ENCODE measurements around the gene PARD6B.
"Not testable (repeated sequence)": the region's sequence is repeated elsewhere in the genome, so short reads cannot be mapped to it uniquely, and the experiment has no call there.

The PARD6B gene

GRCh38 chr20:50746138-50746940 is 15.0 kb downstream of the PARD6B start:
- DNase-seq (ENCODE audit: low spot score) = no peak

DNA sequence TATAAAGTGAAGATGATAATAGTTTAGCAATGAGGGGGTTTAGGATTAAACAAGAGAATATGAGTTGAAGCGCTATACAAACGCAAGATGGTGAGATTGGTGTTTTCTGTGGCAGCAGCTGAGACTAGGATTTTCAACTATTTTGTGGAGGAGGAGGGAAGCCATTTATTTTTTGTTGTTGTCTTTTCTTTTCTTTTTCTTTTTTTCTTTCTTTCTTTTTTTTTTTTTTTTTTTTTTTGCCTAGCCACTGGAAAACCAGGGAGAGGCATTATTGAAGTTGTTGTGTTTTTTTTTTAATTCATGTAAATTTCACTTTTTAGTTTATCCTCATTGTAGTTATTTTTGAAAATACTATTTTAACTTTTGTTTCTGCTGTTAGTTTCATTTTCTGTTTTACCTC is 15.9 kb downstream of the PARD6B start:
- no peak for DNase-seq (ENCODE audit: low spot score)

DNA sequence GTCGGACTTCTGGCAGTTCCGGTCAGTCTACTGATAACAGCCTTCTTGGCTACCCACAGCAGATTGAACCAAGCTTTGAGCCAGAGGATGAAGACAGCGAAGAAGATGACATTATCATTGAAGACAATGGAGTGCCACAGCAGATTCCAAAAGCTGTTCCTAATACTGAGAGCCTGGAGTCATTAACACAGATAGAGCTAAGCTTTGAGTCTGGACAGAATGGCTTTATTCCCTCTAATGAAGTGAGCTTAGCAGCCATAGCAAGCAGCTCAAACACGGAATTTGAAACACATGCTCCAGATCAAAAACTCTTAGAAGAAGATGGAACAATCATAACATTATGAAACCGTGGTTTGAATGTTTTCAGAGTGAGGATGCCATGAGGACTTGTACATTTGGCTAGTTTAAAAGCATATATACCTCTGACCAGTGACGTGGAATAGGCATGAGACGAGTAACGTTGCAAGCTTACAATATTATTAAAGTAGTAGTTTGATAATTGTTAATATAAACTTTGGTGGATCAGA is 18.8 kb downstream of the PARD6B start:
- no peak for DNase-seq (ENCODE audit: low spot score)

DNA sequence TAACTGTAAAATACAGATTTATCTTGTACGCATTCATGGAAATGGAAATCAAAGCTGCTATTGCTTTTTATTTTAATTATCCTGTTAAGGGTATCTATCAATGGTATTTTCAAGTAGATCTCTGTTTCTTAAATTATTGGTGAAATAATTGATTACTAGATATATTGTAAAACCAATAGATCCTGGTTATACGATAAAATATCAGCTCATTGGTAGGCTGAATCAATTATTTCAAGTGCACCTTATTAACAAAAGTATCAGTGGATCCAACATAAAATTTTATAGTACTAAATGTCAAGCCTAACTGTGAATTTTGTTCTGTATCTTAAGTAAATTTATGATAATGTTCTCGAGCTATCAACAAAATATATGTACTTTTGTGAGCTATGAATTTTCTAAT is 21.8 kb downstream of the PARD6B start:
- no peak for DNase-seq (ENCODE audit: low spot score)

GRCh38 chr20:50754420-50754819 is 23.0 kb downstream of the PARD6B start:
- DNase-seq (ENCODE audit: low spot score) = no peak

DNA sequence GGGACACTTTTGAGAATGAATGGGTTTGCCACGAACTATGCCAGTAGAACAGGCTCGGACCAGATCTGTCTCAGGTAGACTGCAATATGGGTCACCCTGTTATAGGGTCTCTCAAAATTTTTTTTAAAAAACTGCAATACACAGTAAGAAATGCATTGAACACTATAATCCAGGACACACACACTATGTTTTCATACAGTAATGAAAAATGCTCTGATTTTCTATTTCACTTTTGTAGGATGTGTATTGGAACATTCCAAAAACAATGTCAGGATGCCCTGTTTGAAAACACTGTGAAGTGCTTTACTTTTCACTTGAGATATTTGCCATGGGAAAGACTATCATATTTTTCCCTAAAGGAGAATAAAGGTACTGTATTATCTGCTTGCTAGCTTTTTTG is 25.1 kb downstream of the PARD6B start:
- DNase-seq (ENCODE audit: low spot score) = no peak

GRCh38 chr20:50758469-50758868 is 27.1 kb downstream of the PARD6B start:
- DNase-seq (ENCODE audit: low spot score) = no peak

DNA sequence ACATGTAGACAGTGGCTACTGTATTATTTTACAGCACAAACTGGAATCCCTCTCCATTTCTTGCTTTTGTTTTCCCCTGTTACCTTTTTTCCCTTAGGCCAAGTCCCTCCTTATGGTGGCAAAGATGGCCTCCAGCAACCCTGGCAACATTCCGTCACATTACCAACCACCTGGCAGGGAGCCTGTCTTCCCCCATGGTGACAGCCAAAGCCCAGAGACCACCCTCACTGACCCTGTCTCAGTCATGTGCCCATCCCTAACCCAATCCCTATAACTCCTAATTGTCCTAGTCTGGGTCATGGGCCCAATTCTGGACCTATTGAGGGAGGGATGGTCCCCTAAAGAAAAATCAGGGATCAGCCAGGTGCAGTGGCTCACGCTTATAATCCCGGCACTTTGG is 27.6 kb downstream of the PARD6B start:
- no peak for DNase-seq (ENCODE audit: low spot score)

- DNase-seq (ENCODE audit: low spot score) = no peak
Observed at GRCh38 chr20:50759678-50760077, 28.3 kb downstream of the PARD6B start.

DNA sequence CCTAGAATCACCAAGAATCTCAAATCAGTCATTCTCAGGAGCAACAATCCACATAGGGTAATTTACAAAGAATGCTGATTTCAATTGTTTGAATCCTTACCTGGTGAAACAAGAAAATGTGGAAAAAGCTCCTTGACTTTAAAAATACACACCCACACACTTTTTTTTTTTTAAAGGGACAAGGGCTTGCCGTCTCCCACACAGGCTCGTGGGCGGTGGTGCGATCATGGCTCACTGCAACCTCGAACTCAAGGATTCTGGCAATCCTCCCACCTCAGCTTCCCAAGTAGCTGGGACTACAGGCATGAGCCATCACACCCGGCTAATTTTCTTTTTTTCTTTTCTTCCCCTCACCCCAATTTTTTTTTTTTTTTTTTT is 30.7 kb downstream of the PARD6B start:
- DNase-seq (ENCODE audit: low spot score) = no peak

- peak; percentile 46 for DNase-seq (ENCODE audit: low spot score)
Observed at GRCh38 chr20:50762435-50763220, 31.2 kb downstream of the PARD6B start.

GRCh38 chr20:50763550-50764458 is 32.4 kb downstream of the PARD6B start:
- DNase-seq (ENCODE audit: low spot score) = not testable (repeated sequence)

DNA sequence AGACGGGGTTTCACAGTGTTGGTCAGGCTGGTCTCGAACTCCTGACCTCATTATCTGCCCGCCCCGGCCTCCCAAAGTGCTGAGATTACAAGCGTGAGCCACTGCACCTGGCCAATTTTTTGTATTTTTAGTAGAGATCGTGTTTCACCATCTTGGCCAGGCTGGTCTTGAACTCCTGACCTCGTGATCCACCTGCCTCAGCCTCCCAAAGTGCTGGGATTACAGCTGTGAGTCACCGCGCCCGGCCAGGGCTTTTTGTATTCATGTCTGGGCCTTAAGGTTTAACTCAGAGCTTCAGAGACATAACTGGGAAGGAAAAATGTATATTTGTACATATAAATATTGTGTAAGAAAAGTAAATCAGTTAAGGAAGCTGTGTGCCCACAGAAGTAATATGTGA is 33.9 kb downstream of the PARD6B start:
- not testable (repeated sequence) for DNase-seq (ENCODE audit: low spot score)

- no peak for DNase-seq (ENCODE audit: low spot score)
Observed at GRCh38 chr20:50765674-50766073, 34.3 kb downstream of the PARD6B start.

DNA sequence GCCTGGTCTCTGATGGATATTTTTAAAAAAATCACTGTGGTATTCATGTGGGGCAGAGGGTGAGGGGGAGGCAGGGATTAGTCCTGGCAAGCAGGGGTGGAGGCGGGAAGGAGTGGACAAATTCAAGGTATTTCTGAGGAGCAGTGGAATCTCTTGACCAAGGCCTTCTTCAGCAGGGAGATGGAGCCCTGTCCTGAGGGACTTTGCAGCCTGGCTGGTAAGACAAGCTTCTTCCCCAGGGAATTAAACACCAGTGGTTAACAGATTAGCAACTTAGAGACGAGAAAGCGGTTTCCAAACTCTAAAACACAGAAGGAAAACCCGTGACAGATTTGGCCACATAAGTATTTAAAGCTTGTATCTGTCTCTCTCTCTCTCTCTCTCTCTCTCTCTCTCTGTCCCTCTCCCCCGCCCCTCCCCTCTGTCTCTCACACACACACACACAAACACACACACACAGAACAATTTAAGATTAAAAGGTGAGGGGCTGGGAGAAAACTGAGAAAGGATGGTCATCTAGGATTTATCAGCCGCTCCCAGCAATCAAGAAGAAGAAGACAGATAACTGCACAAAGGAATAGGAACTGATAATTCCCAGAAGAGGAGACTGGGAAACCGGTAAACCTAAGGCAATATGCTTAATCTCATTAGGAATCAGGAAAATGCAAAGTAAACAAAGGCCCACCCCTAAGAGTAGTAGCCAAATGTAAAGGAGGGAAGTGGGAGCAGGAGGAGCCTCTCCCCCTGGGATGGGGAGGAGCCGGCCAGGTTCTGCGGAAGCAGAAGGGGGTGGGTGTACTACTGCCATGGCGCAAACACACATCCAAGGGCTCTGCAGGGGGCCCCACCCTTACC is 35.8 kb downstream of the PARD6B start:
- not testable (repeated sequence) for DNase-seq (ENCODE audit: low spot score)

DNA sequence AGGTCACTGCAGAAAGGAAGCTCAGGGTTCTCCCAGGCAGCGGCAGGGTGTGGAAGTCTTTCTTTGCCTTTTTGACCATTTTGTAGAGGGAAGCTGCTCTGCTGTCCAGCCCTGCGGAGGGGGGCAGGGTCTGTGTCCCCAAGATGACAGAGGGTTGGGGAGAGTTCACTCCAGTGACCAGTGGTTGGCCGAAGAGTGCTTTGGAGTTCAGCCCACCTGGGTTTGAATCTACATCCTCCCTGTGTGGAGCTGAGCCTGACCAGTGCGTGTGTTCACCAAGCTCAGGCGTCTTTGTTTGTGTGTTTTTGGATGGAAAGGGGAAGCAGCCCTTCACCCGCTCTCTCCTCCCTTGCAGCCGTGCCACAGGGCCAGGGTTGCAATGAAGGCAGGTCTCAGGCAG is 37.6 kb downstream of the PARD6B start:
- not testable (repeated sequence) for DNase-seq (ENCODE audit: low spot score)

DNA sequence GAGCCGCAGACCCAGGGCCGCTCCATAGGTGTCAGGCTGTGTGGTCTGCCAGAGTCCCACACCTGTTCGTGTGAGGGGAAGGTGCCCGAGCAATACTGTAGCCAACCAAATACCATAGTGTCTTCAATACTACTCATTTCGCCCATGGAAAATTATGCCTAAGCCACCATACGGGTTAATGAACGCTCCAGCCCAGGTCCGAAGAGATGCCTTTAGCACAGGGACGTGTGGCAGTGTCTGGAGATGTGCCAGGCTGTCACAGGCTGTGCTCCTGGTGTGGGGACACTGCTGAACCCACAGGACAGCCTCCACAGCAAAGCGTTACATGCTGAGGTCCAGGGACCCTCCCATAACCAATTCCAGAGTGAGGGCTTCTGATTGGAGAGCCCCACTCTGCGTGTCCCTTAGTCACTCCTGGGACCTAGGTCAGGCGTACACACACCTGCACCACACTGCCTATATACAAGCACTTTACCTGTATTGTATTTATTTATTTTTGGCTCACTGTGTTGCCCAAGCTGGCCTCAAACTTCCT is 38.2 kb downstream of the PARD6B start:
- DNase-seq (ENCODE audit: low spot score) = not testable (repeated sequence)

GRCh38 chr20:50771419-50772080 is 40.2 kb downstream of the PARD6B start:
- not testable (repeated sequence) for DNase-seq (ENCODE audit: low spot score)

DNA sequence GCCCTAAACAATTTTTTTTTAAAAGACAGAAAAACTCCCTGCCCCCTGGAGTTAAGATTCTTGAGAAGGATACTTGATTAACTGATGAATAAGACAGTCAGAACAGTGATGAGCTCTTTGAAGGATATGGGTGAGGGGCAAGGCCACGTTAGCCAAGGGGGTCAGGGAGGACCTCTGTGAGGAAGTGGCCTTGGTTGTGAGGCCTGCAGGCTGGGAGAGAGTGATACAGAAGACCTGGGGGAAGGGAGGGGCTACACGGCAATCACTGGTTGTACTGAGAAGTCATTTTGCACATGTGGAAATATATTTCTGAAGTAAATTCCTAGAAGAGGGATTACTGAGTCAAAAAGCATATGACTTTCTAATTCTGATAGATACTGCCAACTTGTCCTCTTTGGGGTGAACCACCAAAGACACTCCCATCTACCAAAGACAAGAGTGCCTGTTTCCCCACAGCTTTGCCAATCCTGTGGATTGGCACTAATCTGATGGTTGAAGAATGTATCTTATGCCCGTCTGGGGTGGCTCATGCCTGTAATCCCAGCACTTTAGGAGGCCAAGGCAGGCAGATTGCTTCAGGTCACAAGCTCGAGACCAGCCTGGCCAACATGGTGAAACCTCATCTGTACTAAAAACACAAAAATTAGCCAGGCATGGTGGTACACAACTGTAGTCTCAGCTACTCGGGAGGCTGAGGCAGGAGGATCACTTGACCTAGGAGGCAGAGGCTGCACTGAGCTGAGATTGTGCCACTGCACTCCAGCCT is 41.2 kb downstream of the PARD6B start:
- DNase-seq (ENCODE audit: low spot score) = no peak
